Measurements from ENCODE around the gene EPHA2. TPM values are rescaled to one million over a fixed set of nuclear protein-coding genes. Genes with fewer than 3 reads are reported as not detected.
"Not testable (repeated sequence)": the region's sequence is repeated elsewhere in the genome, so short reads cannot be mapped to it uniquely, and the experiment has no call there.

EPHA2 gene
- total RNA-seq, 4 donors from 2014 or later, result 30.0 to 66.9 (median 35.9) TPM

DNA sequence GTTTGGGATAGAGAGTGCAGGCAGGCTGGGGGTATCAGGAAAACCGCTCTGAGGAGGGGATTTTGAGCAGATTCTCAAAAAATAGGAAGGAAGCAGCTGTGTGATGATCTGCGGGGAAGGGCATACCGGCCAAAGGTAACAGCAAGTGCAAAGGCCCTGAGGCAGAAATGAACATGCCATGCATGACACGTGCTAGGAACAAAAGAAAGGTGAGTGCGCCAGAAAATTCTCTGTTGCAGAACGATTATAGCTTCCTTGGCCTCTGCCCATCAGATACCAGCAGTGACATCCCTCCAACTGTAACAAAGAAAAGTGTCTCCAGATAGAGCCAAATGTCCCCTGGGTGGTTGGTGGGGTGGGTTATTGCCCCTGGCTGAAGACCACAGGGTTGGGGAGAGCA lies 45.4 kb downstream of the EPHA2 start:
- H3K4me3 ChIP-seq, result no peak overlapping the region
- peak overlapping the region in 2 of 4 donors; percentile 81 to 89 for H3K27ac ChIP-seq
- WGBS, 2 donors, result 84 to 89% methylated on average over 6 of the region's 6 CpGs
- peaks cover 0 to 49% (median 19%) of the 10 kb centered on the region in 4 donors for H3K4me1 ChIP-seq
- H3K36me3 ChIP-seq, result no peaks in the 10 kb centered on the region
- TF ChIP-seq EP300 (IDR thresholded peaks at IDR 0.05), result no peak
- TF ChIP-seq POLR2A (IDR thresholded peaks at IDR 0.05), result no peak
- TF ChIP-seq, protein P1, sequence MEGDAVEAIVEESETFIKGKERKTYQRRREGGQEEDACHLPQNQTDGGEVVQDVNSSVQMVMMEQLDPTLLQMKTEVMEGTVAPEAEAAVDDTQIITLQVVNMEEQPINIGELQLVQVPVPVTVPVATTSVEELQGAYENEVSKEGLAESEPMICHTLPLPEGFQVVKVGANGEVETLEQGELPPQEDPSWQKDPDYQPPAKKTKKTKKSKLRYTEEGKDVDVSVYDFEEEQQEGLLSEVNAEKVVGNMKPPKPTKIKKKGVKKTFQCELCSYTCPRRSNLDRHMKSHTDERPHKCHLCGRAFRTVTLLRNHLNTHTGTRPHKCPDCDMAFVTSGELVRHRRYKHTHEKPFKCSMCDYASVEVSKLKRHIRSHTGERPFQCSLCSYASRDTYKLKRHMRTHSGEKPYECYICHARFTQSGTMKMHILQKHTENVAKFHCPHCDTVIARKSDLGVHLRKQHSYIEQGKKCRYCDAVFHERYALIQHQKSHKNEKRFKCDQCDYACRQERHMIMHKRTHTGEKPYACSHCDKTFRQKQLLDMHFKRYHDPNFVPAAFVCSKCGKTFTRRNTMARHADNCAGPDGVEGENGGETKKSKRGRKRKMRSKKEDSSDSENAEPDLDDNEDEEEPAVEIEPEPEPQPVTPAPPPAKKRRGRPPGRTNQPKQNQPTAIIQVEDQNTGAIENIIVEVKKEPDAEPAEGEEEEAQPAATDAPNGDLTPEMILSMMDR (IDR thresholded peaks at IDR 0.05), result no peak
- no peaks in the 10 kb centered on the region for H3K27me3 ChIP-seq
- DNase-seq (ENCODE audit: low spot score in 2 of 2), result no peak
- H3K9me3 ChIP-seq, result peaks cover 0 to 15% (median 0%) of the 10 kb centered on the region in 4 donors

DNA sequence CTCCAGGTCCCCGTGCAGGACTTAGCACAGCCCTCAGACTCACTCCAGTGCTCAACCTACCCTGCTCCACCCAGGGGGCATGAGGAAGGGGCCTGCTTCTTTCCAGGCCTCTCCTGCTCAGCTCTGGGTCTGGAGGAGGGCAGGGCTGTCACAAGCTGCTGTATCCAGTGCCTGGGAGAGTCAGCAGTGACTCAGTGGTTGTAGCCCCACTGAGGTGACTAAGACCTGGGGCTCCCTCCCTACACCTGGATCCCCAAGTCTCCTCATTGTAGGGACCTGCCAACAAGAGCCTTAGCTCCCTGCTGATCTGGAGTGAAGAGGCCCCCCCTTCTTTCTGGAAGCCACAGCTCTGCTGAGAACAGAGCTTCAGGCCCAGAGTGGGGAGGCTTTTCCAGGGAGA lies 46.3 kb downstream of the EPHA2 start:
- TF ChIP-seq EP300 (IDR thresholded peaks at IDR 0.05) (no peak), POLR2A (IDR thresholded peaks at IDR 0.05) (no peak)
- TF ChIP-seq, protein P1 (IDR thresholded peaks at IDR 0.05), result no peak

DNA sequence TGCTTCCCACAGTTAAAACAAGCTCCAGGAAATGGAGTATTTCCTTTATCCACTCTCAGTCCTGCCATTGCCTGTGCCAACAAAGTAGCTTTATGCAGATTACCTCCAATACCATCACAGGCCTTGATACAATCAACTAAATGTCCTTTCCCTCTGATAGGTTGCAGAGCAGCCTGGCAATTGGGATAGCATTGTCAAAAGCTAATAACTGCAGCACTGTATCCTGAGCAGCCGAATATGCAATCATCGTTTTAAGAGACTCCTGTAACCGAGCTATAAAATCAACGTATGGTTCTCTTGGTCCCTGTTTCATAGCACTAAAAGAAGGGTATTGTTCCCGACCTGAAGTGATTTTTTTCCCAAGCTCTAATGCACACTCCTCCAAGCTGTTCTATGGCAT lies 48.8 kb downstream of the EPHA2 start:
- not testable (repeated sequence) for H3K27me3 ChIP-seq; H3K4me3 ChIP-seq; DNase-seq (ENCODE audit: low spot score in 2 of 2); H3K36me3 ChIP-seq
- H3K27ac ChIP-seq, result peak overlapping the region in 1 of 4 donors; percentile 24
- H3K4me1 ChIP-seq, result peaks cover 0 to 17% (median 8%) of the 10 kb centered on the region in 4 donors
- peaks cover 0 to 15% (median 0%) of the 10 kb centered on the region in 4 donors for H3K9me3 ChIP-seq
- WGBS, 2 donors, result 47 to 51% methylated on average over 5 of the region's 5 CpGs

More for the DNA sequence above, 46.3 kb downstream of the EPHA2 start:
- H3K27ac ChIP-seq, result peak overlapping the region in 3 of 4 donors; percentile 0 to 81 (median 7)
- H3K4me1 ChIP-seq, result peaks cover 0 to 41% (median 19%) of the 10 kb centered on the region in 4 donors
- H3K4me3 ChIP-seq, result no peak overlapping the region
- peaks cover 0 to 15% (median 0%) of the 10 kb centered on the region in 4 donors for H3K9me3 ChIP-seq
- H3K36me3 ChIP-seq, result no peaks in the 10 kb centered on the region
- WGBS, 2 donors, result 33% methylated on average over 1 of the region's 1 CpG; no CpG with 5 or more reads in 1 of the 2 donors
- no peak for DNase-seq (ENCODE audit: low spot score in 2 of 2)
- H3K27me3 ChIP-seq, result no peaks in the 10 kb centered on the region

DNA sequence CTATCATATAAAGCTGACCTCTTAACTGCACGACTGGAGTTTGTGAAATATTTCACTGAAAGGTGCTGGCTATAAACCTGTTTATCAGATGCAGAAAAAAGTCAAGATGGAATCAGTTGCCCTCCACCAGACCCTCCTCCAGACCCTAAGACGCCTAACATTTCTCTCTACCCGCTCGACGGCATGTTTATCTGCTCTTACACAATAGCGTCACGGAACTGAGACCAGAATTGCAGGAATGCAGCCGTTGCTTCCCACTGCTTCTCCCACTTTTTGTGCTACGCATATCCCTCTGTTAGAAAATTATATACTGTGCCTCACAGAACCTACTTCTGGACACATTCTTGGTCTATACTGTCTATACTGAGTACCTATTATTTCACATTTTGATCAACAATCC lies 54.2 kb downstream of the EPHA2 start:
- DNase-seq (ENCODE audit: low spot score in 2 of 2), result no peak
- H3K4me1 ChIP-seq, result peaks cover 0 to 8% (median 0%) of the 10 kb centered on the region in 4 donors
- TF ChIP-seq EP300 (IDR thresholded peaks at IDR 0.05) (peak in 1 of 2 donors; percentile 19), POLR2A (IDR thresholded peaks at IDR 0.05) (no peak)
- TF ChIP-seq, protein P1 (IDR thresholded peaks at IDR 0.05), result no peak
- peak overlapping the region in 2 of 4 donors; percentile 31 to 66 for H3K27ac ChIP-seq
- WGBS, 2 donors, result 41 to 42% methylated on average over 9 of the region's 9 CpGs
- H3K36me3 ChIP-seq, result no peaks in the 10 kb centered on the region
- H3K4me3 ChIP-seq, result no peak overlapping the region
- H3K27me3 ChIP-seq, result no peaks in the 10 kb centered on the region
- no peaks in the 10 kb centered on the region for H3K9me3 ChIP-seq

DNA sequence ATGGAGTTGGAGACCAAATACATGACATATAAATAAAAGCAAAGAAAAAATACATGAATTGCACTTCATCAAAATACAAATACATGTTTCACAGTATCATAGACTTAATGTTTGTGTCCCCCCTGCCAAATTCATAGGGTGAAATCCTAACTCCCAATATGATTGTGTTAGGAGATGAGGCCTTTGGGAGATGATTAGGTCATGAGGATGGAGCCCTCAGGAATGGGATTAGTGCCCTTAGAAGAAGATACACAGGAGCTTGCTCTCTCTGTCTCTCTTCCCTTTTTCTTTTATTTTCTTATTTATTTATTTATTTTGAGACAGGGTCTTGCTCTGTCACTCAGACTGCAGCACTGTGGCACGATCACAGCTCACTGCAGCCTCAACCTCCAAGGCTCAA lies 56.5 kb downstream of the EPHA2 start:
- no peaks in the 10 kb centered on the region for H3K27me3 ChIP-seq
- WGBS, 2 donors, result 94 to 100% methylated on average over 1 of the region's 1 CpG
- peaks cover 0 to 8% (median 0%) of the 10 kb centered on the region in 4 donors for H3K4me1 ChIP-seq

More for the DNA sequence above, 56.5 kb downstream of the EPHA2 start:
- Histone ChIP-seq H3K36me3 (no peaks in the 10 kb centered on the region), H3K9me3 (no peaks in the 10 kb centered on the region), H3K27ac (peak overlapping the region in 1 of 4 donors; percentile 31), H3K4me3 (no peak overlapping the region)
- TF ChIP-seq POLR2A (IDR thresholded peaks at IDR 0.05) (no peak), EP300 (IDR thresholded peaks at IDR 0.05) (no peak)
- TF ChIP-seq, protein P1 (IDR thresholded peaks at IDR 0.05), result no peak
- DNase-seq (ENCODE audit: low spot score in 2 of 2), result no peak

Data from tibial nerve (tissue), 4 donors.